Neural cell (in vitro differentiated cells): ENCODE data around the gene COX6B2. TPM values are rescaled to one million over a fixed set of nuclear protein-coding genes. Genes with fewer than 3 reads are reported as not detected.

Experiments
- H2AFZ ChIP-seq: fragments of 200-600, 300-800 bp; sonication (generic), shearing (Covaris generic); 2 replicates; pipeline ENCODE4 v1.6.0; 2014; ENCODE audit warnings: low read depth, mild to moderate bottlenecking, antibody characterized with exemption, low read length, moderate library complexity
- H3F3A ChIP-seq: fragments of 200-600 bp; shearing (Covaris generic); 2 replicates; pipeline ENCODE4 v1.6.1; 2016; ENCODE audit warnings: mild to moderate bottlenecking, moderate library complexity, mixed read lengths, antibody characterized with exemption, low read length; ENCODE audit not compliant: insufficient read depth, poor library complexity, severe bottlenecking
- H3K27ac ChIP-seq: fragments of 200-600, 300-800 bp; sonication (generic), shearing (Covaris generic); 2 replicates; pipeline ENCODE4 v1.5.1; 2014; ENCODE audit warnings: mild to moderate bottlenecking, low read length, moderate library complexity
- H3K27me3 ChIP-seq: fragments of 300-800, 200-600 bp; sonication (generic), shearing (Covaris generic); 2 replicates; pipeline ENCODE4 v1.6.0; 2014; ENCODE audit warnings: mild to moderate bottlenecking, low read depth, low read length, moderate library complexity; ENCODE audit not compliant: insufficient read depth
- H3K36me3 ChIP-seq: fragments of 300-800, 200-600 bp; sonication (generic), shearing (Covaris generic); 2 replicates; pipeline ENCODE4 v1.5.1; 2014; ENCODE audit warnings: mild to moderate bottlenecking, antibody characterized with exemption, low read length, moderate library complexity; ENCODE audit not compliant: insufficient read depth
- H3K4me2 ChIP-seq: fragments of 300-800, 200-600 bp; sonication (generic), shearing (Covaris generic); 2 replicates; pipeline ENCODE4 v1.6.0; 2014; ENCODE audit warnings: mild to moderate bottlenecking, low read length
- H3K4me3 ChIP-seq: fragments of 300-800, 200-600 bp; sonication (generic), shearing (Covaris generic); 2 replicates; pipeline ENCODE4 v1.5.1; 2014; ENCODE audit warnings: mild to moderate bottlenecking, low read length, moderate library complexity
- H3K79me2 ChIP-seq: fragments of 200-600 bp; shearing (Covaris generic); replicated peaks from 2 replicates; pipeline ENCODE4 v1.6.0; 2014; ENCODE audit warnings: mild to moderate bottlenecking, low read length, moderate library complexity; ENCODE audit not compliant: insufficient read depth
- H3K9ac ChIP-seq: fragments of 300-800, 200-600 bp; sonication (generic), shearing (Covaris generic); 2 replicates; pipeline ENCODE4 v1.6.1; 2016; ENCODE audit warnings: mild to moderate bottlenecking, low read length, mixed read lengths
- H3K9me2 ChIP-seq: fragments of 200-600 bp; shearing (Covaris generic); 2 replicates; pipeline ENCODE4 v1.6.1; 2016; ENCODE audit warnings: mild to moderate bottlenecking, low read length, mixed read lengths; ENCODE audit not compliant: insufficient read depth
- H3K9me3 ChIP-seq: fragments of 200-600, 300-800 bp; sonication (generic), shearing (Covaris generic); 2 replicates; pipeline ENCODE4 v1.6.1; 2016; ENCODE audit warnings: mild to moderate bottlenecking, mixed run types, low read length, moderate library complexity, mixed read lengths
- H4K20me1 ChIP-seq: fragments of 200-600 bp; shearing (Covaris generic); 2 replicates; pipeline ENCODE4 v1.6.1; 2016; ENCODE audit warnings: mild to moderate bottlenecking, mixed run types; ENCODE audit not compliant: insufficient read depth
- EP300 ChIP-seq: fragments of 450-650 bp; conservative IDR thresholded peaks from 2 replicates; pipeline ENCODE4 v1.6.1; 2014; ENCODE audit warnings: antibody characterized with exemption, mild to moderate bottlenecking, moderate library complexity; ENCODE audit not compliant: poor library complexity, severe bottlenecking
- EZH2 ChIP-seq: fragments of 200-600, 300-800 bp; shearing (Covaris generic), sonication (generic); IDR thresholded peaks from 2 replicates; pipeline ENCODE4 v1.6.1; 2014; ENCODE audit warnings: antibody characterized with exemption, low read length, borderline replicate concordance, mild to moderate bottlenecking; ENCODE audit not compliant: insufficient read depth, poor library complexity, severe bottlenecking
- MXI1 ChIP-seq: fragments of 450-650 bp; conservative IDR thresholded peaks from 2 replicates; pipeline ENCODE4 v1.6.1; 2014; ENCODE audit warnings: antibody characterized with exemption, mild to moderate bottlenecking; ENCODE audit not compliant: poor library complexity, severe bottlenecking
- POLR2AphosphoS5 ChIP-seq: IDR thresholded peaks from 2 replicates; pipeline ENCODE4 v1.6.1; 2012
- RAD21 ChIP-seq: fragments of 450-650 bp; conservative IDR thresholded peaks from 2 replicates; pipeline ENCODE4 v1.6.1; 2014; ENCODE audit warnings: antibody characterized with exemption, mild to moderate bottlenecking, moderate library complexity
- SMC3 ChIP-seq: fragments of 450-650 bp; conservative IDR thresholded peaks from 2 replicates; pipeline ENCODE4 v1.6.1; 2014; ENCODE audit warnings: antibody characterized with exemption, mild to moderate bottlenecking, moderate library complexity; ENCODE audit not compliant: poor library complexity
- TAF1 ChIP-seq: IDR thresholded peaks from 2 replicates; pipeline ENCODE4 v1.6.1; 2012; ENCODE audit warnings: low read depth
- polyA plus RNA-seq: library from polyadenylated mRNA; depleted of rRNA; stranded (reverse); fragments of >200 nt; gene quantifications from 2 replicates; pipeline ENCODE4 v1.2.3, GENCODE V29; 2014
- TF ChIP-seq, protein P1 (sequence below): IDR thresholded peaks from 2 replicates; pipeline ENCODE4 v1.6.1; 2012; ENCODE audit warnings: borderline replicate concordance
- TF ChIP-seq, protein P2 (sequence below): fragments of 450-650 bp; IDR thresholded peaks from 2 replicates; pipeline ENCODE4 v1.5.1; 2014; ENCODE audit warnings: antibody characterized with exemption, mild to moderate bottlenecking, moderate library complexity; ENCODE audit not compliant: poor library complexity, severe bottlenecking

COX6B2 gene
- polyA plus RNA-seq, 1 donor from 2014 or later, result 0.17 TPM

DNA sequence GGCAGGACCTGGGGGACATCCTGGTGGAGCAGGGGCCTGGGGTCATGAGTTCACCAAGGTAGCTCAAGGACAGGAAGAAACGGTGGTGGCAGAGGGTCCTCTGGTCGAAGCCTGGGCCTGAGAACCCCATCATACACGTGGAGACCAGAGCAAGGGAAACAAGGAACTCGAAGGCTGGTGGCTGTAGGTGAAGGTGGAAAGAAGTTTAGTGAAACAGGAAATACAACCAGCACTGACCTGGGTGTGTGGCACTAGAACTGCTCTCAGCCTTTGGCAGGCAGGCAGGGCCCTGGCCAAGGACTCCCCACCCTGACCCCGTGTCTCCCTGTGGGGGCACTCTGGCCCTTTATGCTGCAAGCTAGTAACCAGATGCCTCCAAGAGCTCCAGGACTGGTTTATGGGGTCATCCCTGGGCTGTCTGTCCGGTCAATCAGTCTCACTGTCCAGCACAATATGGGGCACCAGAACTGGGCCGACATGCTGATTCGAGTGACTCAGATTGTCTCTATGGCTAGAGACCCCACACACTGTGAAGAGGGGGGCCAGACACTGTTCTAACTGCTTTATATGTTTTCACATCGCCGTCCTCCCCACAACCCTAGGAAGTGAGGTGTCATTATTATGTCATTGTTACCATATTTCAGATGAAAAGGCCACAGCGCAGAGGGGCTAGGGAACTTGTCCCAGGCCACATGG lies 3.8 kb downstream of the COX6B2 start:
- Histone ChIP-seq H3K27me3 (peaks cover 45% of the 10 kb centered on the region), H3K27ac (no peak overlapping the region), H4K20me1 (no peaks in the 10 kb centered on the region), H3K9me2 (no peaks in the 10 kb centered on the region), H3K9ac (no peak overlapping the region), H2AFZ (no peak overlapping the region), H3K36me3 (no peaks in the 10 kb centered on the region), H3K79me2 (no peaks in the 10 kb centered on the region), H3K4me2 (no peak overlapping the region), H3K9me3 (no peaks in the 10 kb centered on the region), H3F3A (no peaks in the 10 kb centered on the region), H3K4me3 (no peak overlapping the region)
- TF ChIP-seq POLR2AphosphoS5 (no peak), MXI1 (no peak), EZH2 (no peak), EP300 (no peak)
- TF ChIP-seq, protein P1, sequence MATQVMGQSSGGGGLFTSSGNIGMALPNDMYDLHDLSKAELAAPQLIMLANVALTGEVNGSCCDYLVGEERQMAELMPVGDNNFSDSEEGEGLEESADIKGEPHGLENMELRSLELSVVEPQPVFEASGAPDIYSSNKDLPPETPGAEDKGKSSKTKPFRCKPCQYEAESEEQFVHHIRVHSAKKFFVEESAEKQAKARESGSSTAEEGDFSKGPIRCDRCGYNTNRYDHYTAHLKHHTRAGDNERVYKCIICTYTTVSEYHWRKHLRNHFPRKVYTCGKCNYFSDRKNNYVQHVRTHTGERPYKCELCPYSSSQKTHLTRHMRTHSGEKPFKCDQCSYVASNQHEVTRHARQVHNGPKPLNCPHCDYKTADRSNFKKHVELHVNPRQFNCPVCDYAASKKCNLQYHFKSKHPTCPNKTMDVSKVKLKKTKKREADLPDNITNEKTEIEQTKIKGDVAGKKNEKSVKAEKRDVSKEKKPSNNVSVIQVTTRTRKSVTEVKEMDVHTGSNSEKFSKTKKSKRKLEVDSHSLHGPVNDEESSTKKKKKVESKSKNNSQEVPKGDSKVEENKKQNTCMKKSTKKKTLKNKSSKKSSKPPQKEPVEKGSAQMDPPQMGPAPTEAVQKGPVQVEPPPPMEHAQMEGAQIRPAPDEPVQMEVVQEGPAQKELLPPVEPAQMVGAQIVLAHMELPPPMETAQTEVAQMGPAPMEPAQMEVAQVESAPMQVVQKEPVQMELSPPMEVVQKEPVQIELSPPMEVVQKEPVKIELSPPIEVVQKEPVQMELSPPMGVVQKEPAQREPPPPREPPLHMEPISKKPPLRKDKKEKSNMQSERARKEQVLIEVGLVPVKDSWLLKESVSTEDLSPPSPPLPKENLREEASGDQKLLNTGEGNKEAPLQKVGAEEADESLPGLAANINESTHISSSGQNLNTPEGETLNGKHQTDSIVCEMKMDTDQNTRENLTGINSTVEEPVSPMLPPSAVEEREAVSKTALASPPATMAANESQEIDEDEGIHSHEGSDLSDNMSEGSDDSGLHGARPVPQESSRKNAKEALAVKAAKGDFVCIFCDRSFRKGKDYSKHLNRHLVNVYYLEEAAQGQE, result no peak

DNA sequence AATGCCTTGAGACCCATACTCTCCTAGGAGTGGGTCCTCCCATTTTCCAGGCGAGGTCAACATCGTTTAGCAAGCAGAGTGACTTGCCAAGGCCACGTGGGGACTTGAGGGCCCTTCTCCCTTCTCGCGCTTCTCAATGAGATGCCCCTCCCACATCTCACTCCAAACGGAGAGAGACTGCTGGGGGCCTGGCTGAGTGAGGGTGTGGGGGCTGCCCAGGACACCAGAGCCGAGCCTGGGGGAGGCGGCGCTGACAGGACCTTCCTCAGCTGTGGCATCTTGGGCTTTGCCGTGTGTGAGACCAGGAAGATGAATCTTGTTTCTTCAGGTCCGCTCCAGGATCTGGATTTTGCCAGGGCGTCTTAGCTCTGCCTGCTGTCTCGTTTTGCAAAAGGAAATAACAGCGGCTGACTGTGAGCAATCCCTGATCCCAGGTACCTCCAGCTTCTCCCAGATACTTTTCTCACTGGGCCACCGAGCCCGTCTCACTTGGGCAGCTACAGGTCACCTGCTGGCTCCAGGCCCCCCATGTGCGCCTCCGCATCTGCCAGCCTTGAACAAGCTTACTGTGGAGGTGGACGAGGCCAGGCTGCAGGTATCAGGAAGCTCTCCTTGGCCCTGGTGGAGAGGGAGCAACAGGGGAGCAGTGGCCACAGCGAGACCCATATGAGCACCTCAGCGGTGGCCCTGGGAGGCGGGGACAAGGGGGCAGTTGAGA lies 6.0 kb downstream of the COX6B2 start:
- H3K4me2 ChIP-seq, result no peak overlapping the region
- H3K4me3 ChIP-seq, result peak overlapping the region; percentile 12
- peaks cover 23% of the 10 kb centered on the region for H3K27me3 ChIP-seq
- no peak overlapping the region for H3K27ac ChIP-seq
- H3K9ac ChIP-seq, result peak overlapping the region; percentile 36
- H3F3A ChIP-seq, result no peaks in the 10 kb centered on the region
- no peak overlapping the region for H2AFZ ChIP-seq
- H3K79me2 ChIP-seq, result no peaks in the 10 kb centered on the region
- H3K36me3 ChIP-seq, result no peaks in the 10 kb centered on the region
- TF ChIP-seq SMC3, result no peak
- TF ChIP-seq TAF1, result no peak
- TF ChIP-seq, protein P2, sequence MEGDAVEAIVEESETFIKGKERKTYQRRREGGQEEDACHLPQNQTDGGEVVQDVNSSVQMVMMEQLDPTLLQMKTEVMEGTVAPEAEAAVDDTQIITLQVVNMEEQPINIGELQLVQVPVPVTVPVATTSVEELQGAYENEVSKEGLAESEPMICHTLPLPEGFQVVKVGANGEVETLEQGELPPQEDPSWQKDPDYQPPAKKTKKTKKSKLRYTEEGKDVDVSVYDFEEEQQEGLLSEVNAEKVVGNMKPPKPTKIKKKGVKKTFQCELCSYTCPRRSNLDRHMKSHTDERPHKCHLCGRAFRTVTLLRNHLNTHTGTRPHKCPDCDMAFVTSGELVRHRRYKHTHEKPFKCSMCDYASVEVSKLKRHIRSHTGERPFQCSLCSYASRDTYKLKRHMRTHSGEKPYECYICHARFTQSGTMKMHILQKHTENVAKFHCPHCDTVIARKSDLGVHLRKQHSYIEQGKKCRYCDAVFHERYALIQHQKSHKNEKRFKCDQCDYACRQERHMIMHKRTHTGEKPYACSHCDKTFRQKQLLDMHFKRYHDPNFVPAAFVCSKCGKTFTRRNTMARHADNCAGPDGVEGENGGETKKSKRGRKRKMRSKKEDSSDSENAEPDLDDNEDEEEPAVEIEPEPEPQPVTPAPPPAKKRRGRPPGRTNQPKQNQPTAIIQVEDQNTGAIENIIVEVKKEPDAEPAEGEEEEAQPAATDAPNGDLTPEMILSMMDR, result no peak
- no peak for TF ChIP-seq EP300
- no peak for TF ChIP-seq EZH2
- no peak for TF ChIP-seq RAD21
- no peak for TF ChIP-seq POLR2AphosphoS5
- no peak for TF ChIP-seq MXI1
- TF ChIP-seq, protein P1, result no peak
- no peaks in the 10 kb centered on the region for H3K9me2 ChIP-seq
- no peaks in the 10 kb centered on the region for H4K20me1 ChIP-seq
- no peaks in the 10 kb centered on the region for H3K9me3 ChIP-seq
